Measurements from ENCODE around the gene IFFO2.

GRCh38 chr1:18963968-18964367 lies 7.5 kb upstream of the IFFO2 start:
- TF ChIP-seq CTCF (IDR thresholded peaks at IDR 0.05; ENCODE audit: insufficient read depth, low read depth, low read length) (no peak), EZH2 (IDR thresholded peaks at IDR 0.05; ENCODE audit: insufficient read depth, low read length) (no peak)

Data from astrocyte (in vitro differentiated cells and primary cell).